Esophagus muscularis mucosa (tissue), 4 donors: ENCODE data around the gene RBM12.

Experiments
- EP300 ChIP-seq: sonication (generic); formaldehyde crosslinking; IDR thresholded peaks from one replicate; pipeline ENCODE4 v1.6.1; 2017; ENCODE audit warnings: antibody characterized with exemption
- POLR2A ChIP-seq: fragments of 450-650 bp; IDR thresholded peaks from one replicate; pipeline ENCODE4 v1.6.1; 2017; ENCODE audit warnings: antibody characterized with exemption, moderate library complexity, mild to moderate bottlenecking, low read depth
- TF ChIP-seq, protein P1 (sequence below), 3 experiments: fragments of 200-600 bp in 2 of 3; fragments of 450-650 bp in 1 of 3; sonication (generic) in 2 of 3; IDR thresholded peaks; one replicate each; pipeline ENCODE4 v1.5.1; 2017 to 2019; ENCODE audit warnings: antibody characterized with exemption in 3 of 3, mild to moderate bottlenecking in 2 of 3, moderate library complexity in 1 of 3

DNA sequence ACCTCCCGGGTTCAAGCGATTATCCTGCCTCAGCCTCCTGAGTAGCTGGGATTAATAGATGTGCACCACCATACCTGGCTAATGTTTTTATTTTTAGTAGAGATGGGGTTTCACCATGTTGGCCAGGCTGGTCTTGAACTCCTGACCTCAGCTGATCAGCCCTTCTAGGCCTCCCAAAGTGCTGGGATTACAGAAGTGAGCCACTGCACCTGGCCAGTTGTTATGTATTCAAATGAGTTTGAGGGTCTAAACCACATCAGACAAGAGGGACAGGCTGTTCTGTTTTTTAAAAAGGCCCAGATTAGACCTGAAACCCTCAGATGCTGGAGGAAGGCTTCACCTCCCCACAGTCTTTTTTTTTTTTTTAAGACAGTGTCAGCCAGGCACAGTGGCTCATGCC, 53.2 kb downstream of the RBM12 start:
- TF ChIP-seq, protein P1, sequence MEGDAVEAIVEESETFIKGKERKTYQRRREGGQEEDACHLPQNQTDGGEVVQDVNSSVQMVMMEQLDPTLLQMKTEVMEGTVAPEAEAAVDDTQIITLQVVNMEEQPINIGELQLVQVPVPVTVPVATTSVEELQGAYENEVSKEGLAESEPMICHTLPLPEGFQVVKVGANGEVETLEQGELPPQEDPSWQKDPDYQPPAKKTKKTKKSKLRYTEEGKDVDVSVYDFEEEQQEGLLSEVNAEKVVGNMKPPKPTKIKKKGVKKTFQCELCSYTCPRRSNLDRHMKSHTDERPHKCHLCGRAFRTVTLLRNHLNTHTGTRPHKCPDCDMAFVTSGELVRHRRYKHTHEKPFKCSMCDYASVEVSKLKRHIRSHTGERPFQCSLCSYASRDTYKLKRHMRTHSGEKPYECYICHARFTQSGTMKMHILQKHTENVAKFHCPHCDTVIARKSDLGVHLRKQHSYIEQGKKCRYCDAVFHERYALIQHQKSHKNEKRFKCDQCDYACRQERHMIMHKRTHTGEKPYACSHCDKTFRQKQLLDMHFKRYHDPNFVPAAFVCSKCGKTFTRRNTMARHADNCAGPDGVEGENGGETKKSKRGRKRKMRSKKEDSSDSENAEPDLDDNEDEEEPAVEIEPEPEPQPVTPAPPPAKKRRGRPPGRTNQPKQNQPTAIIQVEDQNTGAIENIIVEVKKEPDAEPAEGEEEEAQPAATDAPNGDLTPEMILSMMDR (IDR thresholded peaks at IDR 0.05), result no peak
- TF ChIP-seq POLR2A (no peak), EP300 (no peak)
